ENCODE measurements around the gene SLC26A4. TPM values are rescaled to one million over a fixed set of nuclear protein-coding genes. Genes with fewer than 3 reads are reported as not detected.
"Not testable (repeated sequence)": the region's sequence is repeated elsewhere in the genome, so short reads cannot be mapped to it uniquely, and the experiment has no call there.

Gene SLC26A4
- total and polyA plus RNA-seq, 10 of the 15 experiments (the other 5 are each of a cell fraction or from before 2014, with no cell fraction given): 0.01 to 0.18 (median 0.08) TPM; not detected in 5

DNA sequence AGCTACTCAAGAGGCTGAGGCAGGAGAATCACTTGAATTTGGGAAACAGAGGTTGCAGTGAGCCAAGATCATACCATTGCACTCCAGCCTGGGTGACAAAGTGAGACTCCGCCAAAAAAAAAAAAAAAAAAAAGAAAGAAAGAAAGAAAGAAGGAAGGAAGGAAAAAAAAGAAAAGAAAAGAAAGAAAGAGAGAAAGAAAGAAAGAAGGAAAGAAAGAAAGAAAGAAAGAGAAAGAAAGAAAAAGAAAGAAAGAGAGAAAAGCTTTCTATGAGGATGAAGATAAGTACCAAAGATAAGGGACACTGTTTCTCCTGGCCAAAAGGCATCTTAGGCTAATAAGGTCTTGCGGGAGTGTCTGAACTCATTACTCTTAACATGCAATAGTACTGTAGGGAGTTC lies 21.6 kb upstream of the SLC26A4 start:
- H3K36me3 ChIP-seq (ENCODE audit: control insufficient read depth in 2 of 2, insufficient read depth in 2 of 2, low read length in 1 of 2); H2AFZ ChIP-seq (ENCODE audit: control insufficient read depth, low read depth, low read length); H3K9ac ChIP-seq (ENCODE audit: control insufficient read depth, insufficient read depth, low read length); H4K20me1 ChIP-seq (ENCODE audit: control insufficient read depth, insufficient read depth); DNase-seq (ENCODE audit: low read depth, low spot score); H3K4me3 ChIP-seq; intact Hi-C loops (cut with micrococcal nuclease; ENCODE audit: unreplicated experiment); H3K79me2 ChIP-seq (ENCODE audit: control insufficient read depth, insufficient read depth, low read length); H3K9me3 ChIP-seq (replicated peaks; ENCODE audit: control insufficient read depth, insufficient read depth, low read length); ATAC-seq; BruUV-seq (replicated peaks); in situ Hi-C loops (cut with MboI); H3K27me3 ChIP-seq (replicated peaks in 1 of 2; ENCODE audit: control insufficient read depth in 2 of 2, insufficient read depth in 2 of 2, low read length in 1 of 2); FAIRE-seq; RAD21 ChIA-PET (ENCODE audit: unreplicated experiment): not testable (repeated sequence)
- WGBS (ENCODE audit: insufficient coverage, insufficient replicate concordance, low lambda C conversion rate, missing lambda C conversion rate): 96% methylated on average over 1 of the region's 2 CpGs
- ChIA-PET SMC1A (ENCODE audit: uncharacterized antibody, unreplicated experiment) (interaction anchor here (0.6 to 1.0 kb wide), 4 partner anchors 37 to 470 kb away, joined by 3 read pairs; partner anchors contain the start of gene HBP1), CTCF (interaction anchor here (1.1 to 1.5 kb wide), 2 partner anchors 52 to 103 kb away, joined by 3 read pairs; no protein-coding TSS in a partner anchor), POLR2A (interaction anchor here (1.0 kb wide), 1 partner anchor 75 kb away, joined by 3 read pairs; the partner anchor contains the start of genes COG5 and DUS4L)
- 0 out of 2 replicates have a peak, but pooled peaks have one; percentile 7 for TF ChIP-seq ASH2L (IDR thresholded peaks at IDR 0.05; ENCODE audit: borderline replicate concordance, low read depth)
- TF ChIP-seq, protein P1, sequence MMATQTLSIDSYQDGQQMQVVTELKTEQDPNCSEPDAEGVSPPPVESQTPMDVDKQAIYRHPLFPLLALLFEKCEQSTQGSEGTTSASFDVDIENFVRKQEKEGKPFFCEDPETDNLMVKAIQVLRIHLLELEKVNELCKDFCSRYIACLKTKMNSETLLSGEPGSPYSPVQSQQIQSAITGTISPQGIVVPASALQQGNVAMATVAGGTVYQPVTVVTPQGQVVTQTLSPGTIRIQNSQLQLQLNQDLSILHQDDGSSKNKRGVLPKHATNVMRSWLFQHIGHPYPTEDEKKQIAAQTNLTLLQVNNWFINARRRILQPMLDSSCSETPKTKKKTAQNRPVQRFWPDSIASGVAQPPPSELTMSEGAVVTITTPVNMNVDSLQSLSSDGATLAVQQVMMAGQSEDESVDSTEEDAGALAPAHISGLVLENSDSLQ (IDR thresholded peaks at IDR 0.05): 0 out of 2 replicates have a peak, but pooled peaks have one; percentile 7
- Histone ChIP-seq H3K4me1 (ENCODE audit: control insufficient read depth, insufficient read depth, low read length) (peaks cover 17% of the 10 kb centered on the region), H3K27ac (ENCODE audit: control insufficient read depth, insufficient read depth) (0 out of 2 replicates have a peak overlapping the region, but pooled peaks have one; percentile 25), H3K4me2 (ENCODE audit: control insufficient read depth, insufficient read depth) (peak overlapping the region; percentile 57)

DNA sequence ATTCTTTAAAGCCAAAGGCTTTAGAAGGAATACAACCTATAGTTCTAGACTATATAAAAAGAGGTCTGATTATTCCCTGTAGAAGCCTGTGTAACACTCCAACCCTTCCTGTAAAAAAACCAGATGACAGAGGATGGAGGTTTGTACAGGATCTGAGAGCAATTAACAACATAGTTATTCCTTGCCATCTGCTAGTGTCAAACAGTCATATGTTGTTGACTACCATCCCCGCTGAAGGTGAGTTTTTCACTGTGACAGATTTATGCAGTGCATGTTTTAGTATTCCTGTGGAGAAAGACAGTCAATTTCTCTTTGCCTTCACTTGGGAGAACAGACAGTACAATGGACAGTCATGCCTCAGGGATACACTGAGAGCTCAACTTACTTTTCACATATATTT lies 19.0 kb upstream of the SLC26A4 start:
- in situ Hi-C loops (cut with MboI): no loop called here
- FAIRE-seq: no peak
- H2AFZ ChIP-seq (ENCODE audit: control insufficient read depth, low read depth, low read length): no peak overlapping the region
- 50% methylated on average over 1 of the region's 1 CpG for WGBS (ENCODE audit: insufficient coverage, insufficient replicate concordance, low lambda C conversion rate, missing lambda C conversion rate)
- SMC1A ChIA-PET (ENCODE audit: uncharacterized antibody, unreplicated experiment): no interaction called here
- BruUV-seq (replicated peaks): no TSS peak
- H3K27me3 ChIP-seq (replicated peaks in 1 of 2; ENCODE audit: control insufficient read depth in 2 of 2, insufficient read depth in 2 of 2, low read length in 1 of 2): peaks cover 0 to 3% of the 10 kb centered on the region in 2 experiments; a peak in 1 of 4 replicates
- H3K4me1 ChIP-seq (ENCODE audit: control insufficient read depth, insufficient read depth, low read length): peaks cover 20% of the 10 kb centered on the region
- no peaks in the 10 kb centered on the region for H3K36me3 ChIP-seq (ENCODE audit: control insufficient read depth in 2 of 2, insufficient read depth in 2 of 2, low read length in 1 of 2)
- H3K4me2 ChIP-seq (ENCODE audit: control insufficient read depth, insufficient read depth): no peak overlapping the region
- intact Hi-C loops (cut with micrococcal nuclease; ENCODE audit: unreplicated experiment): no loop called here
- no peak overlapping the region for H3K9ac ChIP-seq (ENCODE audit: control insufficient read depth, insufficient read depth, low read length)
- TF ChIP-seq KDM1A (IDR thresholded peaks at IDR 0.05; ENCODE audit: borderline replicate concordance) (no peak), RBBP5 (conservative IDR thresholded peaks at IDR 0.05) (no peak), SP1 (IDR thresholded peaks at IDR 0.05; ENCODE audit: low read depth, low read length) (no peak), TCF3 (IDR thresholded peaks at IDR 0.05; ENCODE audit: borderline replicate concordance, insufficient read depth, low read depth, low read length) (no peak), ATF7 (IDR thresholded peaks at IDR 0.05; ENCODE audit: low read depth) (no peak), POU2F2 (IDR thresholded peaks at IDR 0.05; ENCODE audit: borderline replicate concordance, low read depth, low read length) (no peak), STAT1 (conservative IDR thresholded peaks at IDR 0.05) (no peak), HDAC2 (IDR thresholded peaks at IDR 0.05) (no peak), CBFB (IDR thresholded peaks at IDR 0.05; ENCODE audit: low read depth) (no peak)
- no peak for ATAC-seq
- H3K4me3 ChIP-seq: no peak overlapping the region
- no peak for DNase-seq (ENCODE audit: low read depth, low spot score)
- H3K27ac ChIP-seq (ENCODE audit: control insufficient read depth, insufficient read depth): no peak overlapping the region
- POLR2A ChIA-PET: no interaction called here
- CTCF ChIA-PET: no interaction called here
- RAD21 ChIA-PET (ENCODE audit: unreplicated experiment): no interaction called here
- H3K79me2 ChIP-seq (ENCODE audit: control insufficient read depth, insufficient read depth, low read length): no peaks in the 10 kb centered on the region
- H4K20me1 ChIP-seq (ENCODE audit: control insufficient read depth, insufficient read depth): no peaks in the 10 kb centered on the region
- peaks cover 5% of the 10 kb centered on the region; the same call in 2 of the 3 replicates for H3K9me3 ChIP-seq (replicated peaks; ENCODE audit: control insufficient read depth, insufficient read depth, low read length)
